ENCODE results near the gene AMMECR1.

Gene AMMECR1

DNA sequence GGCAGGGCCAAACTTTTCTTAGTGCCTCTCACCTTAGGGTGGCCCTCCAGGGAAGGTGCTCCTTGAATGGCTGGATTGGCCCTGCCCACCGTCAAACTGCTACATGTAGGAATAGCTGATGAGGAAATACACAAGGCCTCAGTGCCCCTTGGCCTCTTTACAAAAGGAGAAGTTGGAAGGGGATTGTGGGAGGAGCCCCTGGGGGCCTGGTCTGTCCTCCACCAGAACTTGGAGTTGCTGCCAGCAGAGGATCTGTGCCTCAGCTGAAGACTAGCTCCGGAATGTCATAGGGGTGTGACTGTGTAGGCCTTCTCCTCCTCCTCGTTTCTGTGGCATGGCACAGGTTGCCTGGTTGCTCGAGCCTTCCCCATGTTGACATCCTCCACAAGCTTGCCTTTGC, 142.7 kb downstream of the AMMECR1 start:
- DNase-seq (ENCODE audit: extremely low spot score) = no peak
- CTCF ChIA-PET = interaction anchor here (1.1 to 6.4 kb wide), 2 partner anchors 7 to 16 kb away, joined by 5 to 38 read pairs; no protein-coding TSS in a partner anchor
- TF ChIP-seq CTBP1 (IDR thresholded peaks at IDR 0.05; ENCODE audit: borderline replicate concordance) (no peak), FOXK2 (IDR thresholded peaks at IDR 0.05) (no peak), LEF1 (IDR thresholded peaks at IDR 0.05; ENCODE audit: borderline replicate concordance) (no peak)
- POLR2A ChIA-PET = no interaction called here

DNA sequence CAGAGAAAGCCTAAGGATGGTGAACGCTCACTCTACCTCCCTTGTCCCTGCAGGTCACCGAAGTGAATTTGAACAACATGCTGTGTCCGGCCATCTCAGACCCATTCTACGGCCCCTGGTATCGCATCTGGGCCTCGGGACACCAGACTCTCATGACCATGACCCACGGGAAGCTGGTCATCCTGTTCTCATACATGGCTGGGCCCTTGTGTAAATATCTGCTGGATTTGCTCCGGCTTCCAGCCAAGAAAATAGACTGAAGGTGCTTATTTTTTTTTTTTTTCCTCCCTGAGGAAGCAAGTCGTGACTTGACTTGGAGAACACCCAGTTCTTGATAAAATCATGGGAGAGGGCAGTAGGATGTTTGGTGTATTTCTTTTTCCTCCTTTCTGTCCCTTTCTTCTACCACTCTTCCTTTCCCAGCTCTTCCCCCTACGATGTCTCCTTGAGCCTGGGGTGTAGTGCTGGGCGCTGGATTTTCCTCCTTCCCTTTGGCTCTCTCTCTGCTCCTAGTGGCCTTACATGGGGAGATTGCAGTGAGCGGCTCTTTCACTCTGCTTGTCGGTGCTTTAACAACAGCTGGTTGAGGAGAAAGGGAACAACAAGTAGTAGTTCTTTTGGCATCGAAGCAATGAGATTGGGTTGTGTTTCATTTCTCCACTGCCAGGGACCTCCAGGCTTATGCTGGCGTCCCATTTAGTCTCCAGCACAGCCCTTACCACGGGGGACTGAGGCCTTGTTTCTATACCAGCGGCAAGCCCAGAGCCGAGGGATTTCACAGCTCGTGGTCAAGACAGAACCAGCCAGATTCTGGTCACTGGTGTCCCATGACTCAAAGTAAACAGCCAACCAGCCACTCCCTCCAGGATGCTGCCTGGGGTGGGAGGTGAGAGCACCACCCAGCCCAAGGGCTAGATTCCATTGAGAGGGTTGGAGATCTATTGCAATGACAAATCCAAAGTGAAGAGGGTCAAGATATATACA, 144.4 kb downstream of the AMMECR1 start:
- no peak for TF ChIP-seq CTBP1 (IDR thresholded peaks at IDR 0.05; ENCODE audit: borderline replicate concordance)
- TF ChIP-seq ELF4 (IDR thresholded peaks at IDR 0.05) = no peak
- no peak for TF ChIP-seq L3MBTL2 (conservative IDR thresholded peaks at IDR 0.05)
- no peak for TF ChIP-seq ZNF384 (IDR thresholded peaks at IDR 0.05)
- TF ChIP-seq FOXM1 (IDR thresholded peaks at IDR 0.05; ENCODE audit: borderline replicate concordance) = no peak
- TF ChIP-seq SUZ12 (IDR thresholded peaks at IDR 0.05) = no peak
- TF ChIP-seq HDGF (IDR thresholded peaks at IDR 0.05; ENCODE audit: borderline replicate concordance) = no peak
- TF ChIP-seq FOXK2 (IDR thresholded peaks at IDR 0.05) = no peak
- no peak for TF ChIP-seq TARDBP (IDR thresholded peaks at IDR 0.05)
- TF ChIP-seq NFRKB (IDR thresholded peaks at IDR 0.05) = no peak
- no peak for TF ChIP-seq ARNT (IDR thresholded peaks at IDR 0.05)
- TF ChIP-seq BHLHE40 (IDR thresholded peaks at IDR 0.05; ENCODE audit: borderline replicate concordance) = no peak
- no peak for TF ChIP-seq SP1 (IDR thresholded peaks at IDR 0.05)
- no peak for TF ChIP-seq PKNOX1 (IDR thresholded peaks at IDR 0.05)
- no peak for TF ChIP-seq FOXA1 (IDR thresholded peaks at IDR 0.05)
- ChIA-PET CTCF (interaction anchor here (1.2 kb wide), 1 partner anchor 235 kb away, joined by 3 read pairs; no protein-coding TSS in a partner anchor), POLR2A (interaction anchor here (0.5 kb wide), 1 partner anchor 245 kb away, joined by 3 read pairs; no protein-coding TSS in a partner anchor)
- DNase-seq (ENCODE audit: extremely low spot score) = no peak

- CTCF ChIA-PET = interaction anchor here (0.6 kb wide), 2 partner anchors 31 to 246 kb away, joined by 3 to 4 read pairs; no protein-coding TSS in a partner anchor
- no peak for DNase-seq (ENCODE audit: extremely low spot score)
- TF ChIP-seq ARNT (IDR thresholded peaks at IDR 0.05) = no peak
- no peak for TF ChIP-seq ELF4 (IDR thresholded peaks at IDR 0.05)
- no peak for TF ChIP-seq ZNF384 (IDR thresholded peaks at IDR 0.05)
- no peak for TF ChIP-seq FOXM1 (IDR thresholded peaks at IDR 0.05; ENCODE audit: borderline replicate concordance)
- TF ChIP-seq FOXK2 (IDR thresholded peaks at IDR 0.05) = no peak
- POLR2A ChIA-PET = interaction anchor here (1.2 kb wide), 1 partner anchor 145 kb away, joined by 4 read pairs; no protein-coding TSS in a partner anchor
Observed at GRCh38 chrX:110172215-110172614, 145.7 kb downstream of the AMMECR1 start.

- DNase-seq (ENCODE audit: extremely low spot score) = no peak
- TF ChIP-seq TARDBP (IDR thresholded peaks at IDR 0.05) (no peak), PKNOX1 (IDR thresholded peaks at IDR 0.05) (peak; percentile 60), ZNF384 (IDR thresholded peaks at IDR 0.05) (no peak)
- CTCF ChIA-PET = interaction anchor here (0.6 kb wide), 1 partner anchor 30 kb away, joined by 3 read pairs; no protein-coding TSS in a partner anchor
- POLR2A ChIA-PET = interaction anchor here (1.2 kb wide), 1 partner anchor 146 kb away, joined by 4 read pairs; no protein-coding TSS in a partner anchor
Observed at GRCh38 chrX:110171442-110171841, 146.4 kb downstream of the AMMECR1 start.

DNA sequence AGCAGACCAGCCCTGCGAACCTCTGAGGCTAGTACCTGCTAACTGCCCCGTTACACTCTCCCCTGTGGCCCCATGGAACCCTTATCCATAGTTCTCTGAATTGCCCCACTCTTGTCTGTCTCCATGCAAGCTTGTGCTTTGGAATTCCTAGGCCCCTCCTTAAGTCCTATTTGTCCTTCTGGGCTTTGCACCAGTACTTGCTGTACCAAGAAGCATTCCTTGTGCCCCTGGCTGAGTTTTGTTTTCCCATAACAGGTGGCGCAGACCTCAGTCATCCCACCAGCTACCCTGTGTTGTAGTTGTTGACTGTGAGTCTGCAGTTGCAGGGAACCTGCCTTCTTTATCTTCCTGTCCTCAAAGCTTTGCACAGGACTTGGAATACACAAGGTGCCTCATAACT, 147.9 kb downstream of the AMMECR1 start:
- POLR2A ChIA-PET = interaction anchor here (1.0 kb wide), 2 partner anchors 9 to 240 kb away, joined by 3 read pairs; no protein-coding TSS in a partner anchor
- CTCF ChIA-PET = interaction anchor here (1.2 to 1.9 kb wide), 2 partner anchors 22 to 248 kb away, joined by 3 to 5 read pairs; no protein-coding TSS in a partner anchor
- no peak for DNase-seq (ENCODE audit: extremely low spot score)
- TF ChIP-seq SUZ12 (IDR thresholded peaks at IDR 0.05) = no peak
- TF ChIP-seq PKNOX1 (IDR thresholded peaks at IDR 0.05) = no peak
- no peak for TF ChIP-seq BHLHE40 (IDR thresholded peaks at IDR 0.05; ENCODE audit: borderline replicate concordance)
- no peak for TF ChIP-seq FOXA1 (IDR thresholded peaks at IDR 0.05)
- no peak for TF ChIP-seq FOXK2 (IDR thresholded peaks at IDR 0.05)
- TF ChIP-seq LEF1 (IDR thresholded peaks at IDR 0.05; ENCODE audit: borderline replicate concordance) = no peak
- no peak for TF ChIP-seq TARDBP (IDR thresholded peaks at IDR 0.05)
- TF ChIP-seq HDGF (IDR thresholded peaks at IDR 0.05; ENCODE audit: borderline replicate concordance) = no peak
- no peak for TF ChIP-seq ELF4 (IDR thresholded peaks at IDR 0.05)
- TF ChIP-seq L3MBTL2 (conservative IDR thresholded peaks at IDR 0.05) = no peak
- TF ChIP-seq SP1 (IDR thresholded peaks at IDR 0.05) = no peak
- TF ChIP-seq NFRKB (IDR thresholded peaks at IDR 0.05) = no peak
- no peak for TF ChIP-seq ARNT (IDR thresholded peaks at IDR 0.05)
- no peak for TF ChIP-seq ZNF384 (IDR thresholded peaks at IDR 0.05)
- no peak for TF ChIP-seq FOXM1 (IDR thresholded peaks at IDR 0.05; ENCODE audit: borderline replicate concordance)
- TF ChIP-seq CTBP1 (IDR thresholded peaks at IDR 0.05; ENCODE audit: borderline replicate concordance) = no peak

DNA sequence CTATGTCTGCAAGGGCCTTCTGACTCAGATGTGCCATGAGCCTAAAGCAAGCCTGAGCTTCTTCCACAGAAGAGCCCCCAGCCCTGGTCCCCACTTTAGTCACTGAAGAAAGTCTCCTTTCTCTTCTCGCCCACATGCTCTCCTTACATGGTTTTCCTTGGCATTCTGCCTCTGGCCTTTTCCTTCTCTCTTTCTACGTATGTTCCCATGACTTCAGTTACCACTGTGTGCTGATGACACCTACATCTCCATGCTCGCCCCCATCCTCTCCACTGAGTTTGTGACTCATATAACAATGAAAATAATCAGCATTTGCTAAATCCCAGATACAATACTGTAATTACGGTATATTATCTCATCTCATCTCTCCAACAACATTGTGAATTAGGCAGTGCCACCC, 149.3 kb downstream of the AMMECR1 start:
- CTCF ChIA-PET = interaction anchor here (0.6 to 6.6 kb wide), 27 partner anchors 10 to 263 kb away, joined by 3 to 93 read pairs (median 5); partner anchors contain the start of gene AMMECR1
- TF ChIP-seq ELF4 (IDR thresholded peaks at IDR 0.05) = no peak
- no peak for TF ChIP-seq ARNT (IDR thresholded peaks at IDR 0.05)
- TF ChIP-seq PKNOX1 (IDR thresholded peaks at IDR 0.05) = no peak
- no peak for TF ChIP-seq FOXK2 (IDR thresholded peaks at IDR 0.05)
- TF ChIP-seq CTBP1 (IDR thresholded peaks at IDR 0.05; ENCODE audit: borderline replicate concordance) = no peak
- no peak for TF ChIP-seq FOXM1 (IDR thresholded peaks at IDR 0.05; ENCODE audit: borderline replicate concordance)
- TF ChIP-seq NFRKB (IDR thresholded peaks at IDR 0.05) = no peak
- TF ChIP-seq HDGF (IDR thresholded peaks at IDR 0.05; ENCODE audit: borderline replicate concordance) = no peak
- no peak for TF ChIP-seq FOXA1 (IDR thresholded peaks at IDR 0.05)
- TF ChIP-seq LEF1 (IDR thresholded peaks at IDR 0.05; ENCODE audit: borderline replicate concordance) = no peak
- TF ChIP-seq ZNF384 (IDR thresholded peaks at IDR 0.05) = no peak
- TF ChIP-seq BHLHE40 (IDR thresholded peaks at IDR 0.05; ENCODE audit: borderline replicate concordance) = no peak
- TF ChIP-seq SP1 (IDR thresholded peaks at IDR 0.05) = no peak
- no peak for DNase-seq (ENCODE audit: extremely low spot score)
- POLR2A ChIA-PET = interaction anchor here (1.2 to 1.6 kb wide), 2 partner anchors 149 to 250 kb away, joined by 4 to 9 read pairs; partner anchors contain the start of gene AMMECR1
